ENCODE results near the gene DNAH8. TPM values are rescaled to one million over a fixed set of nuclear protein-coding genes. Genes with fewer than 3 reads are reported as not detected.
"Not testable (repeated sequence)": the region's sequence is repeated elsewhere in the genome, so short reads cannot be mapped to it uniquely, and the experiment has no call there.

The DNAH8 gene
- total RNA-seq, 1 donor from 2014 or later, result 0.24 TPM

DNA sequence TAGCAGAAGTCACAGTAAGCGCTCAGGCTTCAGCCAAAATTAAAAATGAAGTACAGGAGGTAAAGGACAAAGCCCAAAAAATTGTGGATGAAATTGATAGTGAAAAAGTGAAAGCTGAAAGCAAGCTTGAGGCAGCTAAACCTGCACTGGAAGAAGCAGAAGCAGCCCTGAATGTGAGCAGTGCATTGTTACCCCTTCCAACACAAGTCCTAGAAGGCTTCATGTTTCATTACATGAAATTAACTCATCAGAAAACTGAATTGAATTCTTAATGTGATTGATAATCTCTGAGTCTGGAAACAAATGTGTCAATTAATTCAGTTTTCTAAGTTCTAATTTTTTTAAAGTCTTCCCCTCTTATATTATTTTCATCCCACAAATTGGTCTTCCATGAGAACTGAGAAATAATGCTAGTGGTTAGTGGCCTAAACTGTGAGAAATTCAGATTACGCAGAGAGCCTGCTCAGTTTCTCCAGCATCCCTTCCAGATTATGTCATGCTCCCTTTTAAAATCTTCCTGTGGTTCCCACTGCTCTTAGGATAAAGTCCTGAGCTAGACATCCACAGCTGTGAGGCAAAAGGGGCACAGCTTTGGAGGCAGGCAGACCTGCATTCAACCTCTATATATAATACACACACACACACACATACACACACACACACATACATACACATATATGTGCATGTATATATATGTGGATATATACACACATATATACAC is 200.3 kb downstream of the DNAH8 start:
- Mint-ChIP-seq H3K36me3 (ENCODE audit: unreplicated experiment) (no peaks in the 10 kb centered on the region), H3K27ac (ENCODE audit: unreplicated experiment) (no peak overlapping the region), H3K9me3 (ENCODE audit: unreplicated experiment) (no peaks in the 10 kb centered on the region), H3K27me3 (ENCODE audit: unreplicated experiment) (peaks cover 26% of the 10 kb centered on the region), H3K4me3 (ENCODE audit: unreplicated experiment) (no peak overlapping the region), H3K4me1 (ENCODE audit: unreplicated experiment) (no peaks in the 10 kb centered on the region)
- no peak for DNase-seq (ENCODE audit: extremely low spot score, unreplicated experiment)
- TF ChIP-seq, protein P1, sequence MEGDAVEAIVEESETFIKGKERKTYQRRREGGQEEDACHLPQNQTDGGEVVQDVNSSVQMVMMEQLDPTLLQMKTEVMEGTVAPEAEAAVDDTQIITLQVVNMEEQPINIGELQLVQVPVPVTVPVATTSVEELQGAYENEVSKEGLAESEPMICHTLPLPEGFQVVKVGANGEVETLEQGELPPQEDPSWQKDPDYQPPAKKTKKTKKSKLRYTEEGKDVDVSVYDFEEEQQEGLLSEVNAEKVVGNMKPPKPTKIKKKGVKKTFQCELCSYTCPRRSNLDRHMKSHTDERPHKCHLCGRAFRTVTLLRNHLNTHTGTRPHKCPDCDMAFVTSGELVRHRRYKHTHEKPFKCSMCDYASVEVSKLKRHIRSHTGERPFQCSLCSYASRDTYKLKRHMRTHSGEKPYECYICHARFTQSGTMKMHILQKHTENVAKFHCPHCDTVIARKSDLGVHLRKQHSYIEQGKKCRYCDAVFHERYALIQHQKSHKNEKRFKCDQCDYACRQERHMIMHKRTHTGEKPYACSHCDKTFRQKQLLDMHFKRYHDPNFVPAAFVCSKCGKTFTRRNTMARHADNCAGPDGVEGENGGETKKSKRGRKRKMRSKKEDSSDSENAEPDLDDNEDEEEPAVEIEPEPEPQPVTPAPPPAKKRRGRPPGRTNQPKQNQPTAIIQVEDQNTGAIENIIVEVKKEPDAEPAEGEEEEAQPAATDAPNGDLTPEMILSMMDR (IDR thresholded peaks at IDR 0.05), result no peak

DNA sequence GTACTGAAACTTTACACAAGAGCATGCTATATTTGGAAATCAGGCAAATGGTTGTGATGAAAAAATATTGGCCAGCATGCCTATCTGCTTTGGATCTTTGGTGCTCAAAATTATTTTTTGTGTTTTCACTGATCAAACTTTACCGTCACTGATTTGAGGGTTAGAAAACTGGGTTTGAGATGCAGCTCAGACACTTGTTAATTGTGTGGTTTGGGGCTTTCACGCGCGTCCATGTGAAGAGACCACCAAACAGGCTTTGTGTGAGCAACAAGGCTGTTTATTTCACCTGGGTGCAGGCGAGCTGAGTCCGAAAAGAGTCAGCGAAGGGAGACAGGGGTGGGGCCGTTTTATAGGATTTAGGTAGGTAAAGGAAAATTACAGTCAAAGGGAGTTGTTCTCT is 206.4 kb downstream of the DNAH8 start:
- H3K4me3 Mint-ChIP-seq (ENCODE audit: unreplicated experiment); H3K9me3 Mint-ChIP-seq (ENCODE audit: unreplicated experiment); H3K27ac Mint-ChIP-seq (ENCODE audit: unreplicated experiment); H3K36me3 Mint-ChIP-seq (ENCODE audit: unreplicated experiment); H3K4me1 Mint-ChIP-seq (ENCODE audit: unreplicated experiment); DNase-seq (ENCODE audit: extremely low spot score, unreplicated experiment): not testable (repeated sequence)
- peaks cover 38% of the 10 kb centered on the region for H3K27me3 Mint-ChIP-seq (ENCODE audit: unreplicated experiment)

DNA sequence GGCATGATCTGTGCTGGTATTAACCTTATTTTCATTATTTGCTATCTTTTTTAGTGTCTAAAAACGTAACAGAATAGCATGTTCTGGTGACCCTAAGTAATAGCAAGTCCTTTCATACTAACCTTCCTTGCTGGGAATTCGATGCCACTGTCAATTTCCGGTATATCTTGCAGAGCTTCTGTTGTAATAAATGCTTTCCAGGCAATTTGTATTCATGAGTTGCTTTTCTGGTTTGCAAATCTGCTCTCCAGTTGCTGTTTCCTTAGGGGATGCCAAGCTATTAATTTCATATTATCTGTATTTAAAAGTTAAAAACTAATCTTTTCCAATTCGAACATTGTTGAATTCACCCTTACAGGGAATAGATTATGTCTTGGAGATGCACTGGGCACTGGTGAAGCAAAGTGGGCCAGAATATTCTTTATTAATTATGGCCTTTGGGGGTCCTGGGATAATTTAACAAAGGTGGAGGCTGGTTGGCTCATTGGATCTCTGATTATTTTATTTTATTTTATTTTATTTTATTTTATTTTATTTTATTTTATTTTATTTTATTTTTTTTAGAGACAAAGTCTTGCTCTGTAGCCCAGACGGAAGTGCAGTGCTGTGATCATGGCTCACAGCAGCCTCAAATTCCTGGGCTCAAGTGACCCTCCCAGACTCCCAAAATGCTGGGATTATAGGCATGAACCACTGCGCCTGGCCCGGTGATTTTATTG is 209.8 kb downstream of the DNAH8 start:
- TF ChIP-seq, protein P1 (IDR thresholded peaks at IDR 0.05), result no peak
- no peaks in the 10 kb centered on the region for H3K4me1 Mint-ChIP-seq (ENCODE audit: unreplicated experiment)
- DNase-seq (ENCODE audit: extremely low spot score, unreplicated experiment), result no peak
- no peak overlapping the region for H3K4me3 Mint-ChIP-seq (ENCODE audit: unreplicated experiment)
- H3K36me3 Mint-ChIP-seq (ENCODE audit: unreplicated experiment), result no peaks in the 10 kb centered on the region
- no peaks in the 10 kb centered on the region for H3K9me3 Mint-ChIP-seq (ENCODE audit: unreplicated experiment)
- no peak overlapping the region for H3K27ac Mint-ChIP-seq (ENCODE audit: unreplicated experiment)
- peaks cover 46% of the 10 kb centered on the region for H3K27me3 Mint-ChIP-seq (ENCODE audit: unreplicated experiment)

DNA sequence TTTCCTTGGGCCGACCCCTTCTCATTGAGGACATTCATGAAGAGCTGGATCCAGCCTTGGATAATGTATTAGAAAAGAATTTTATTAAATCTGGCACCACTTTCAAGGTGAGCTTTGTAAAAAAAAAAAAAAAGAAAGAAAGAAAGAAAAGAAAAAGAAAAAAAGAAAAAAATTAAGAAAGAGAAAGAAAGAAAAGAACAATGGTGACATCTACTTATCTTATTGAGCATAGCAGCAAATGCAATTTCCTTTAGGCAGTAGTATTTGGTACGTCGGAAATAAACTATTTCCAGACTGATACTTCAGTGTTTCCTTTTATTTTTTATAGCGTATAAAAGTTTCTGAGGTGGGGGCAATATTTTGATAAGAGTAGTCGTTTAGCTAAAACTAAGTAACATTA is 214.4 kb downstream of the DNAH8 start:
- Mint-ChIP-seq H3K4me1 (ENCODE audit: unreplicated experiment) (no peaks in the 10 kb centered on the region), H3K4me3 (ENCODE audit: unreplicated experiment) (no peak overlapping the region), H3K27me3 (ENCODE audit: unreplicated experiment) (peaks cover 51% of the 10 kb centered on the region)

DNA sequence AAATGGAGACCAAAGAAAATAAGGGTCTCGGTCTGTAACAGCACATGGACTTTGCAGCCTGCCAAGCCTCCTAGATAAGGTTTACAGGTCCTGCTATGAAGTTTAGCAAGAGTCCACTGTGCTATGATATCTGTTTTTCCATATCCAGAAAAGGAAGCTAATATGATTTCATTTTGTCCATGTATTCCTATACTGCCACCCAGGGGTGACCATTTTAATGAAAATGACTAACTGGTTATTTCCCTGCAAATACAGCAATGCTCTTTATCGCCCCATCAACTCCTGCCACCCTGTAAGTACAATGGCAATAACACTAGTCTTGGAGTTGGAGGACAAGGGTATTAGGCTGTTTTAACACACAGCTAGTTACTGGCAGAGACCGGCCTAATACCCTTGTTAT is 218.3 kb downstream of the DNAH8 start:
- no peak overlapping the region for H3K4me3 Mint-ChIP-seq (ENCODE audit: unreplicated experiment)
- no peak for DNase-seq (ENCODE audit: extremely low spot score, unreplicated experiment)

More for the DNA sequence above, 214.4 kb downstream of the DNAH8 start:
- no peaks in the 10 kb centered on the region for H3K9me3 Mint-ChIP-seq (ENCODE audit: unreplicated experiment)
- no peak for DNase-seq (ENCODE audit: extremely low spot score, unreplicated experiment)
- H3K27ac Mint-ChIP-seq (ENCODE audit: unreplicated experiment), result no peak overlapping the region
- TF ChIP-seq, protein P1 (IDR thresholded peaks at IDR 0.05), result peak; percentile 8
- H3K36me3 Mint-ChIP-seq (ENCODE audit: unreplicated experiment), result no peaks in the 10 kb centered on the region

More for the DNA sequence above, 218.3 kb downstream of the DNAH8 start:
- no peaks in the 10 kb centered on the region for H3K36me3 Mint-ChIP-seq (ENCODE audit: unreplicated experiment)
- no peak overlapping the region for H3K27ac Mint-ChIP-seq (ENCODE audit: unreplicated experiment)
- peaks cover 32% of the 10 kb centered on the region for H3K27me3 Mint-ChIP-seq (ENCODE audit: unreplicated experiment)
- TF ChIP-seq, protein P1 (IDR thresholded peaks at IDR 0.05), result peak; percentile 55
- no peaks in the 10 kb centered on the region for H3K4me1 Mint-ChIP-seq (ENCODE audit: unreplicated experiment)
- H3K9me3 Mint-ChIP-seq (ENCODE audit: unreplicated experiment), result no peaks in the 10 kb centered on the region
